ENCODE results near the gene SORBS2. TPM values are rescaled to one million over a fixed set of nuclear protein-coding genes. Genes with fewer than 3 reads are reported as not detected.

Gene SORBS2
- total and polyA plus RNA-seq, 2 of the 8 experiments (the other 6 are each of a cell fraction or from before 2014, with no cell fraction given): 73.0 to 87.1 TPM

GRCh38 chr4:185774845-185775680 lies 36.9 kb downstream of the SORBS2 start:
- DNase-seq (ENCODE audit: low read depth in 1 of 2, low spot score in 2 of 2): no peak
- H2BK5ac ChIP-seq (ENCODE audit: low read depth, low read length): no peak overlapping the region
- no peak overlapping the region for H2AFZ ChIP-seq (ENCODE audit: low read length)
- no peaks in the 10 kb centered on the region for H4K20me1 ChIP-seq (replicated peaks in 1 of 2; ENCODE audit: control insufficient read depth in 1 of 2, insufficient read depth in 2 of 2, low read length in 2 of 2)
- 7% methylated on average over 5 of the region's 5 CpGs; no CpG with 5 or more reads in 1 of the 2 experiments for WGBS, 2 experiments (ENCODE audit: extremely low coverage in 1 of 2, insufficient coverage in 1 of 2, insufficient read length in 1 of 2, insufficient replicate concordance in 2 of 2, low coverage in 1 of 2, low lambda C conversion rate in 2 of 2, missing lambda C conversion rate in 1 of 2)
- H2BK20ac ChIP-seq (ENCODE audit: low read length): no peak overlapping the region
- H3K14ac ChIP-seq (ENCODE audit: insufficient read length): no peak overlapping the region
- ChIA-PET CTCF (ENCODE audit: partially characterized antibody) (interaction anchor here (0.6 to 1.5 kb wide), 4 partner anchors 13 to 177 kb away, joined by 3 to 4 read pairs (median 3); no protein-coding TSS in a partner anchor), POLR2A (ENCODE audit: partially characterized antibody) (interaction anchor here (0.7 kb wide), 1 partner anchor 44 kb away, joined by 3 read pairs; no protein-coding TSS in a partner anchor)
- no peak overlapping the region for H2BK12ac ChIP-seq (ENCODE audit: low read depth, low read length)
- H3K56ac ChIP-seq (replicated peaks; ENCODE audit: insufficient read length, low read depth, low read length): no peak overlapping the region
- TF ChIP-seq JUND (IDR thresholded peaks at IDR 0.05; ENCODE audit: low read length) (no peak), RAD21 (IDR thresholded peaks at IDR 0.05 in 1 of 2, conservative IDR thresholded peaks at IDR 0.05 in 1 of 2; ENCODE audit: low read depth in 2 of 2, low read length in 2 of 2) (peak in 1 of 2 experiments; percentile 16; a peak in 1 of 4 replicates)
- no peak overlapping the region for H3K23ac ChIP-seq (ENCODE audit: insufficient read length)
- H3K9ac ChIP-seq (replicated peaks in 1 of 4; ENCODE audit: extremely low read depth in 1 of 4, low read depth in 3 of 4, low read length in 3 of 4): peak overlapping the region in 1 of 4 experiments; percentile 77; a peak in 1 of 7 replicates
- peaks cover 0 to 50% of the 10 kb centered on the region in 2 experiments; a peak in 2 of 4 replicates for H3K79me2 ChIP-seq (ENCODE audit: control insufficient read depth in 1 of 2, insufficient read depth in 2 of 2, low read length in 2 of 2)
- peaks cover 3% of the 10 kb centered on the region; the same call in 1 of the 2 replicates for H3K79me1 ChIP-seq (ENCODE audit: low read depth, low read length)
- H3K27me3 ChIP-seq (replicated peaks in 1 of 4; ENCODE audit: control insufficient read depth in 3 of 4, extremely low read depth in 1 of 4, insufficient read depth in 3 of 4, low read length in 3 of 4): no peaks in the 10 kb centered on the region
- no peaks in the 10 kb centered on the region for H3K9me3 ChIP-seq (ENCODE audit: insufficient read depth in 2 of 2, low read depth in 1 of 2, low read length in 1 of 2)
- peaks cover 4 to 26% (median 17%) of the 10 kb centered on the region in 4 experiments; a peak in 5 of 7 replicates for H3K4me1 ChIP-seq (replicated peaks in 1 of 4; ENCODE audit: control insufficient read depth in 3 of 4, insufficient read depth in 4 of 4, low read length in 3 of 4)
- H3K23me2 ChIP-seq (ENCODE audit: low read depth, low read length): peaks cover 3% of the 10 kb centered on the region; the same call in 1 of the 2 replicates
- peak overlapping the region; percentile 69 to 71 for H3K4me2 ChIP-seq (ENCODE audit: insufficient read depth in 1 of 2, low read depth in 2 of 2, low read length in 2 of 2)
- H4K91ac ChIP-seq (replicated peaks; ENCODE audit: insufficient read length, low read length): no peak overlapping the region
- peak; percentile 32 for FAIRE-seq
- H4K5ac ChIP-seq (ENCODE audit: insufficient read length, low read depth, low read length): peak overlapping the region; percentile 41
- peak overlapping the region; percentile 22 to 63 (median 37) for H3K4me3 ChIP-seq (ENCODE audit: extremely low read depth in 1 of 4, insufficient read depth in 2 of 4, low read depth in 3 of 4, low read length in 4 of 4)
- no peak overlapping the region for H2BK120ac ChIP-seq (replicated peaks; ENCODE audit: low read depth, low read length)
- no peak overlapping the region for H2AK5ac ChIP-seq (ENCODE audit: low read depth, low read length)
- H3K4ac ChIP-seq (replicated peaks; ENCODE audit: insufficient read length, low read depth, low read length): no peak overlapping the region
- no peak overlapping the region for H4K8ac ChIP-seq (ENCODE audit: extremely low read depth, insufficient read depth, low read length)
- H3K36me3 ChIP-seq (ENCODE audit: control insufficient read depth in 2 of 4, insufficient read depth in 4 of 4, low read length in 3 of 4): no peaks in the 10 kb centered on the region; a peak in 1 of 8 replicates
- no peak overlapping the region for H3K18ac ChIP-seq (ENCODE audit: extremely low read depth, low read length)
- no peak overlapping the region for H3K27ac ChIP-seq (ENCODE audit: low read depth, low read length)
- no peak overlapping the region for H2BK15ac ChIP-seq (ENCODE audit: low read length)
